Adrenal gland (tissue), 5 donors: ENCODE results near the gene FRMD5.

Experiments used
- CTCF ChIP-seq, 6 experiments: fragments of 450-650 bp in 4 of 6; fragments of 200-600 bp in 2 of 6; sonication (generic) in 1 of 6; IDR thresholded peaks; 1 replicate in 5 of 6; 2 replicates in 1 of 6; pipeline versions ENCODE4 v1.5.1 to v1.8.0; 2016 to 2021; ENCODE audit warnings: antibody characterized with exemption in 6 of 6, mild to moderate bottlenecking in 2 of 6, moderate library complexity in 1 of 6
- POLR2A ChIP-seq, 2 donors: fragments of 450-650 bp; IDR thresholded peaks; one replicate each; pipeline ENCODE4 v1.6.1; 2017; ENCODE audit warnings: antibody characterized with exemption in 2 of 2, mild to moderate bottlenecking in 2 of 2, moderate library complexity in 1 of 2
- donor health status: DM: no; HTN: no; CAD: no.

GRCh38 chr15:44132057-44132456 is 63.0 kb downstream of the FRMD5 start:
- no peak for TF ChIP-seq CTCF (IDR thresholded peaks at IDR 0.05)
- no peak for TF ChIP-seq POLR2A (IDR thresholded peaks at IDR 0.05)
